Endothelial cell of umbilical vein (primary cell): Measurements from ENCODE around the gene RRH. TPM values are rescaled to one million over a fixed set of nuclear protein-coding genes. Genes with fewer than 3 reads are reported as not detected.

ENCODE experiments used
- BruUV-seq: library from RNA; stranded (reverse); fragments of 400-500 nt; replicated peaks from 2 replicates; lab custom pipeline; 2021; lab: Mats Ljungman, UMichigan
- CTCF ChIA-PET: fragments of 300-600, 350-600 bp; sonication (Branson Sonifier 250); formaldehyde crosslinking; loops from one replicate; lab custom pipeline; 2021; ENCODE audit warnings: antibody characterized with exemption, inconsistent platforms; lab: Charles Lee
- POLR2A ChIA-PET: fragments of 300-600, 350-600 bp; sonication (Branson Sonifier 250); formaldehyde crosslinking; loops from one replicate; lab custom pipeline; 2021; ENCODE audit warnings: antibody characterized with exemption, inconsistent platforms; lab: Charles Lee
- DNase-seq: peaks from one replicate; pipeline ENCODE4 v3.0.0-alpha.2; 2011; ENCODE audit warnings: low read depth, low spot score
- FAIRE-seq: peaks from 2 replicates; lab custom pipeline; 2011; peaks lifted over from hg19 to GRCh38; lab: Jason Lieb, UNC
- H2AFZ ChIP-seq: 2 replicates; pipeline ENCODE4 v1.6.0; 2012; ENCODE audit warnings: low read depth, low read length, control low read depth, inconsistent platforms
- H3K27ac ChIP-seq: 2 replicates; pipeline ENCODE4 v1.5.1; 2011; ENCODE audit warnings: low read depth, mild to moderate bottlenecking, control low read depth, low read length, moderate library complexity; ENCODE audit not compliant: insufficient read depth
- H3K27me3 ChIP-seq, 2 experiments: 2 replicates each; pipeline versions ENCODE4 v1.6.0 to v1.6.1; 2011; ENCODE audit warnings: low read length in 2 of 2, mixed read lengths in 1 of 2; ENCODE audit not compliant: control insufficient read depth in 2 of 2, insufficient read depth in 2 of 2
- H3K36me3 ChIP-seq, 2 experiments: 2 replicates in 1 of 2; 3 replicates in 1 of 2; pipeline ENCODE4 v1.5.1; 2011; ENCODE audit warnings: low read length in 2 of 2, mild to moderate bottlenecking in 1 of 2, moderate library complexity in 1 of 2; ENCODE audit not compliant: control insufficient read depth in 2 of 2, insufficient read depth in 2 of 2; ENCODE audit errors: extremely low read depth in 1 of 2
- H3K4me1 ChIP-seq: 3 replicates; pipeline ENCODE4 v1.5.1; 2011; ENCODE audit warnings: mild to moderate bottlenecking, low read length; ENCODE audit not compliant: control insufficient read depth, insufficient read depth; ENCODE audit errors: extremely low read depth
- H3K4me2 ChIP-seq: 2 replicates; pipeline ENCODE4 v1.6.1; 2011; ENCODE audit warnings: low read length, control low read depth, mixed read lengths; ENCODE audit not compliant: insufficient read depth
- H3K4me3 ChIP-seq, 3 experiments: fragments of 200-600 bp in 1 of 3; sonication (generic), shearing (Covaris generic) in 1 of 3; replicated peaks in 1 of 3; 2 replicates each; pipeline ENCODE4 v1.5.1; 2011 to 2016; ENCODE audit warnings: control low read depth in 3 of 3, low read length in 3 of 3, mild to moderate bottlenecking in 2 of 3, inconsistent platforms in 1 of 3, low read depth in 1 of 3, moderate library complexity in 1 of 3; ENCODE audit not compliant: insufficient read depth in 1 of 3
- H3K79me2 ChIP-seq: 2 replicates; pipeline ENCODE4 v1.6.0; 2012; ENCODE audit warnings: low read length, inconsistent platforms; ENCODE audit not compliant: control insufficient read depth, insufficient read depth
- H3K9ac ChIP-seq: replicated peaks from 2 replicates; pipeline ENCODE3; 2011; ENCODE audit warnings: low read length, control low read depth; ENCODE audit not compliant: insufficient read depth; ENCODE audit errors: extremely low read depth
- H3K9me1 ChIP-seq: replicated peaks from 3 replicates; pipeline ENCODE4 v1.6.0; 2011; ENCODE audit warnings: mild to moderate bottlenecking, low read length; ENCODE audit not compliant: control insufficient read depth, insufficient read depth; ENCODE audit errors: extremely low read depth
- H3K9me3 ChIP-seq: replicated peaks from 2 replicates; pipeline ENCODE4 v1.5.1; 2012; ENCODE audit warnings: low read length, inconsistent platforms; ENCODE audit not compliant: control insufficient read depth, insufficient read depth
- H4K20me1 ChIP-seq: replicated peaks from 2 replicates; pipeline ENCODE3; 2011; ENCODE audit warnings: mild to moderate bottlenecking, low read length; ENCODE audit not compliant: control insufficient read depth, insufficient read depth; ENCODE audit errors: extremely low read depth
- EZH2 ChIP-seq: IDR thresholded peaks from 2 replicates; pipeline ENCODE4 v1.6.1; 2012; ENCODE audit warnings: borderline replicate concordance, low read depth, mild to moderate bottlenecking, moderate library complexity, low read length, inconsistent platforms; ENCODE audit not compliant: severe bottlenecking
- FOS ChIP-seq: IDR thresholded peaks from 2 replicates; pipeline ENCODE4 v1.6.1; 2011; ENCODE audit warnings: mild to moderate bottlenecking, low read length, moderate library complexity, borderline replicate concordance; ENCODE audit not compliant: insufficient read depth
- GATA2 ChIP-seq: IDR thresholded peaks from 2 replicates; pipeline ENCODE4 v1.7.0; 2011; ENCODE audit warnings: low read depth, mild to moderate bottlenecking, moderate library complexity, mixed read lengths, low read length; ENCODE audit not compliant: insufficient read length, insufficient read depth
- JUN ChIP-seq: IDR thresholded peaks from 2 replicates; pipeline ENCODE4 v1.6.1; 2011; ENCODE audit warnings: borderline replicate concordance, low read depth; ENCODE audit not compliant: insufficient read length, insufficient read depth
- MAX ChIP-seq: IDR thresholded peaks from 2 replicates; pipeline ENCODE4 v1.6.1; 2011; ENCODE audit not compliant: insufficient read depth, insufficient read length
- MYC ChIP-seq: IDR thresholded peaks from one replicate; pipeline ENCODE4 v1.6.1; 2011; ENCODE audit warnings: mild to moderate bottlenecking, low read depth, low read length
- POLR2A ChIP-seq: IDR thresholded peaks from 2 replicates; pipeline ENCODE4 v1.6.1; 2012; ENCODE audit warnings: low read depth, mild to moderate bottlenecking, control low read depth, low read length
- POLR2AphosphoS5 ChIP-seq: IDR thresholded peaks from 2 replicates; pipeline ENCODE4 v1.6.1; 2012; ENCODE audit warnings: low read depth, mild to moderate bottlenecking, control low read depth, low read length, moderate library complexity; ENCODE audit not compliant: insufficient read depth
- dilution Hi-C: fragments of 300-500 bp; cut with MboI; formaldehyde crosslinking; loops from one replicate; pipeline ENCODE4 v1.15.0; 2019; ENCODE audit warnings: low sequenced_read_pairs; ENCODE audit not compliant: extremely low pct_ligation_motif_present
- intact Hi-C: fragments of 100-400 bp; cut with micrococcal nuclease; formaldehyde crosslinking; loops from one replicate; pipeline ENCODE4 v1.10.0; 2022
- polyA plus RNA-seq, 4 experiments: library from polyadenylated mRNA; depleted of rRNA in 3 of 4; stranded (reverse) in 3 of 4; unstranded in 1 of 4; fragments of >200 nt; gene quantifications; 2 replicates each; pipeline versions ENCODE4 v1.2.1 to v1.2.3, GENCODE V29; 2011 to 2012; ENCODE audit warnings: missing spikeins in 1 of 4
- total RNA-seq: library from RNA; stranded (reverse); gene quantifications from 2 replicates; pipeline ENCODE4 v1.2.3, GENCODE V29; 2021
- TF ChIP-seq, protein P1 (sequence below), 2 donors: IDR thresholded peaks; 1 replicate in 1 of 2; 2 replicates in 1 of 2; pipeline ENCODE4 v1.5.1; 2011; ENCODE audit warnings: low read length in 2 of 2, mild to moderate bottlenecking in 2 of 2, moderate library complexity in 2 of 2, control low read depth in 1 of 2, inconsistent platforms in 1 of 2, low read depth in 1 of 2; ENCODE audit not compliant: insufficient read depth in 1 of 2; ENCODE audit errors: extremely low read depth in 1 of 2

The RRH gene
- total and polyA plus RNA-seq, 2 donors (not counting 3 experiments of a cell fraction or from before 2014, with no cell fraction given): 0.11 to 0.31 TPM

DNA sequence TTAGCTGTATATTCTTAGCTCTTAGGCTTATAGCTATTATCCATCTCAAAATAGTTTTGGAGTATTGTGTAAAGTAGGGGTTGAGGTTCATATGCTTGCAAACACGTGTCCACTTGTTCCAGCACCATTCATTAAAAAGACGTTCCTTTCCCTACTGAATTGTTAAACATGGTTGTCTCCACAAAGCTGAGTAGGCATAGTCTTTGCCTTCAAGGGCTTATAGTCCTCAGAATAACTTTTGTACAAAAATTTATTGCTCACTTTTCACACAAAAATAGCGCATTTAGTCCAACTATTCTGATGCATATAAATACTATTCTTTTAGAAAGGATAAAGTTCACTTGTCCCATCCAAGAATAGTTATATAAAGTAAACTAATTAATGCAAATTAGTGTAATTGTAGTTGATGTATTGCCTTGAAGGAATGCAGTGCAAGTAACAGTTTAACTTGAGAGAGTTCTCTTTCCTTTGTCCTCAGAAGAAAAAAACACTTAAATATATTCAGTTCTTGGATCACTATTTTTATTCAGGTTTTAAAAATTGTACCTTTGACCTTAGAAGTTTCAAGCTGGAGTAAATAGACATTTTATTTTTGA is 34.2 kb downstream of the RRH start:
- BruUV-seq: no TSS peak
- ChIA-PET POLR2A (no interaction called here), CTCF (no interaction called here)

GRCh38 chr4:109864134-109864533 is 36.4 kb downstream of the RRH start:
- H3K9ac ChIP-seq: no peak overlapping the region
- no peaks in the 10 kb centered on the region for H3K27me3 ChIP-seq
- POLR2A ChIA-PET: no interaction called here
- CTCF ChIA-PET: interaction anchor here (0.6 kb wide), 1 partner anchor 9 kb away, joined by 3 read pairs; no protein-coding TSS in a partner anchor
- TF ChIP-seq FOS (no peak), JUN (no peak), POLR2AphosphoS5 (no peak), GATA2 (no peak), EZH2 (no peak), POLR2A (no peak), MAX (no peak), MYC (no peak)
- TF ChIP-seq, protein P1, sequence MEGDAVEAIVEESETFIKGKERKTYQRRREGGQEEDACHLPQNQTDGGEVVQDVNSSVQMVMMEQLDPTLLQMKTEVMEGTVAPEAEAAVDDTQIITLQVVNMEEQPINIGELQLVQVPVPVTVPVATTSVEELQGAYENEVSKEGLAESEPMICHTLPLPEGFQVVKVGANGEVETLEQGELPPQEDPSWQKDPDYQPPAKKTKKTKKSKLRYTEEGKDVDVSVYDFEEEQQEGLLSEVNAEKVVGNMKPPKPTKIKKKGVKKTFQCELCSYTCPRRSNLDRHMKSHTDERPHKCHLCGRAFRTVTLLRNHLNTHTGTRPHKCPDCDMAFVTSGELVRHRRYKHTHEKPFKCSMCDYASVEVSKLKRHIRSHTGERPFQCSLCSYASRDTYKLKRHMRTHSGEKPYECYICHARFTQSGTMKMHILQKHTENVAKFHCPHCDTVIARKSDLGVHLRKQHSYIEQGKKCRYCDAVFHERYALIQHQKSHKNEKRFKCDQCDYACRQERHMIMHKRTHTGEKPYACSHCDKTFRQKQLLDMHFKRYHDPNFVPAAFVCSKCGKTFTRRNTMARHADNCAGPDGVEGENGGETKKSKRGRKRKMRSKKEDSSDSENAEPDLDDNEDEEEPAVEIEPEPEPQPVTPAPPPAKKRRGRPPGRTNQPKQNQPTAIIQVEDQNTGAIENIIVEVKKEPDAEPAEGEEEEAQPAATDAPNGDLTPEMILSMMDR (IDR thresholded peaks at IDR 0.05; ENCODE audit: extremely low read depth in 1 of 2, insufficient read depth in 1 of 2, low read depth in 1 of 2, low read length in 2 of 2): no peak
- H3K4me1 ChIP-seq: no peaks in the 10 kb centered on the region
- FAIRE-seq (no peak), DNase-seq (no peak)
- dilution Hi-C loops: no loop called here
- no peak overlapping the region for H3K27ac ChIP-seq
- intact Hi-C loops: no loop called here
- no peak overlapping the region for H2AFZ ChIP-seq
- BruUV-seq: no TSS peak
- no peak overlapping the region for H3K4me3 ChIP-seq
- no peaks in the 10 kb centered on the region for H3K36me3 ChIP-seq
- no peaks in the 10 kb centered on the region for H3K9me3 ChIP-seq
- no peaks in the 10 kb centered on the region for H3K9me1 ChIP-seq
- no peaks in the 10 kb centered on the region for H3K79me2 ChIP-seq
- no peak overlapping the region for H3K4me2 ChIP-seq
- no peaks in the 10 kb centered on the region for H4K20me1 ChIP-seq

More for the DNA sequence above, 34.2 kb downstream of the RRH start:
- Histone ChIP-seq H3K27ac (no peak overlapping the region), H3K4me3 (no peak overlapping the region), H3K9me1 (no peaks in the 10 kb centered on the region), H3K9me3 (no peaks in the 10 kb centered on the region), H3K4me2 (no peak overlapping the region), H4K20me1 (no peaks in the 10 kb centered on the region), H3K4me1 (no peaks in the 10 kb centered on the region), H3K36me3 (no peaks in the 10 kb centered on the region), H3K9ac (no peak overlapping the region), H2AFZ (no peak overlapping the region), H3K79me2 (no peaks in the 10 kb centered on the region), H3K27me3 (no peaks in the 10 kb centered on the region)
- intact Hi-C loops: no loop called here
- FAIRE-seq: no peak
- dilution Hi-C loops: no loop called here
- no peak for TF ChIP-seq MYC
- DNase-seq: no peak
